Inflammatory macrophage (primary cell): ENCODE data around the gene STK4.

ENCODE experiments used
- DNase-seq, 2 donors: peaks; one replicate each; pipeline ENCODE4 v3.0.0-alpha.2; 2020 to 2022

The STK4 gene

DNA sequence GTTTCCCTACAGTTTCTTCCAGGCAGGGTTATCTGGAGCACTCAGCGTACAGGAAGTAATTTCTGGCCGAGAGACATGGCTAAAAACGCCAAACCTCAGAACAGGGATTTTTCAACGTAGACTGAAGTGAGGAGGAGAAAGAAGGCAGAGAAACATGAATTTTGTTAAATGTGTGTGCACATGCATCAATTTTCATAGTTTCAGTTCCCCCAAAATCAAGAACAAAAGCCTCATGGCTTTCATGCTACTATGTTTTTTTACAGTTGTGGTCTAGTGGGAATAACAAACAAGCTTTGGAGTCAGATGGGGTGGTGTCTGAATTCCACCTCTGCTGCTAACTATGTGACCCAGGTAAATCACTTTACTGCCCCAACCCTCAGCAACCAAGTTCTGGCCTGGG is 11.0 kb upstream of the STK4 start:
- no peak for DNase-seq

DNA sequence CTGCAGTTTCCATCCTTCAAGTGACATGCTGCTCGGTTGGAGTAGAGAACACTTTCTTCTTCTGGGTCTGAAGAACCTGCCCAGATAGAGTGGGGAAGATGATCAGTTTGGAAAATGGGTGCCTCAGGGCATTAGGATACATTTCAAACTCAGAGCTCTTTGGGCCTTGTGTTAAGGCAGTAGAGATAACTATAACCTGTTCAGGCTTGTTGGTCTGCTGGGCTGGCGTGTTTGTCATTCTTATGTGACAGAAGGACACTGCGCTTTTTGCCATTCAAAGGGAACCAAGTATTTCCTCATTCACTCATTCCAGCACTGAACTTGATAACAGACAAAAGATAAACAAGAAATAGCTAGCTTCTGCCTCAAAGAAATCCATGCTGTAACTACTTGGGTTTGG is 9.9 kb upstream of the STK4 start:
- DNase-seq = no peak

DNA sequence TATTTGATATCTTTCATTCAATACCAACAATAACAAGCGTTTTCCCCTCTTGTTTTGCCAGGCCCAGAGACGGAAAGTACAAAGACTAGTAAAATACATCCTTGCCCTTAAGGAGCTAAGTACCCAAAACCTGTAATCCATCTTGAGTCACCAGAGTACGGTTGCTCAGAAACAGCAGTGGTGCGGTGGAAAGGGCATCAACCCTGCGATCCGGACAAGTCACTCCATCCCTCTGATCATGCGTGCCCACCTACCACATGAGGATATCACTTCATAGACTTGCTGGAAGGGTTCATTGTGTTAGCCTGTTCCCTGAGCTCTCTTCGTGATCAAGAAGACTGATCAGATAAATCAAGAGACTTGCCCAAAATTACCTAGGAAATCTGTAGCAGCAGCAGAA is 8.0 kb upstream of the STK4 start:
- no peak for DNase-seq

- DNase-seq = no peak
Observed at GRCh38 chr20:44959082-44959637, 7.2 kb upstream of the STK4 start.

GRCh38 chr20:44959638-44960102 is 6.6 kb upstream of the STK4 start:
- peak; percentile 32 to 58 for DNase-seq

DNA sequence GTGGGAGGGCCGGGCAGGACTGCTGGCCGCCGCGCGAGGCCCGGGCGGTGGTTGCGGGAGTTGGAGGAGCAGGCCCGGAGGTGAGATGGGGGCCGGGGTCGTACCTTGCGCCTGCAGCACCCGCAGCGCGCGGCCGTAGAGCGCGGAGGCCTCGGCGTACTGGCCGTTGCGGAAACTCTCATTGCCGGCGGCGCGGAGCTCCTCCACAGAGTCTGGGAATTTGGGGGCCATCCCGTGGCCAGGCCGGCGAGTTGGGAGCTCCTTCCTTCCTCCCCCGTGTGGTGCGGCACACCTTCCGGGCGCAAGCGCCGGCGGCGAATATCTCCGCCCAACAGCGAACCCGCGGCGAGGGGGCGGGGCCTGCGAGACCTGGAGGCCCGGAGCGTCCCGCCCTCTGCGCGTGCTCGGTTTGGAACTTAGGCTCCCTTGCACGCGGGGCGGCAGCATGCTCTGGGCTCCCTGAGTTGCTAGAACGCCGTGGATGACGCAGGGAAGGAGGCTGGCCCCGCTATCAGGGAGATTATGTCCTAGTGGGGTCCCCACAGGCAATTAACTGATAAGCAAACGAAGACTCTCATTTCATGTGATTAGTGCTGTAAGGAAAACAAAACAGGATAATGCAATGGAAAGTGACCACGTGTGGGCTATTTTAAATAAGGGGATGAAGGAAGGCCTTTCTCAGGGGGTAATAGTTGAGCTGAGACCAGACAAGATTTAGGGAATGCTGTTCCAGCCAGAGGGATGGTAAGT is 6.0 kb upstream of the STK4 start, which contains the start of gene TOMM34:
Gene TOMM34 (minus strand): TSS at position 295 of the 750 bp plus-strand sequence. CDS start 64 bp downstream, at position 231.
- peak; percentile 88 to 94 for DNase-seq

DNA sequence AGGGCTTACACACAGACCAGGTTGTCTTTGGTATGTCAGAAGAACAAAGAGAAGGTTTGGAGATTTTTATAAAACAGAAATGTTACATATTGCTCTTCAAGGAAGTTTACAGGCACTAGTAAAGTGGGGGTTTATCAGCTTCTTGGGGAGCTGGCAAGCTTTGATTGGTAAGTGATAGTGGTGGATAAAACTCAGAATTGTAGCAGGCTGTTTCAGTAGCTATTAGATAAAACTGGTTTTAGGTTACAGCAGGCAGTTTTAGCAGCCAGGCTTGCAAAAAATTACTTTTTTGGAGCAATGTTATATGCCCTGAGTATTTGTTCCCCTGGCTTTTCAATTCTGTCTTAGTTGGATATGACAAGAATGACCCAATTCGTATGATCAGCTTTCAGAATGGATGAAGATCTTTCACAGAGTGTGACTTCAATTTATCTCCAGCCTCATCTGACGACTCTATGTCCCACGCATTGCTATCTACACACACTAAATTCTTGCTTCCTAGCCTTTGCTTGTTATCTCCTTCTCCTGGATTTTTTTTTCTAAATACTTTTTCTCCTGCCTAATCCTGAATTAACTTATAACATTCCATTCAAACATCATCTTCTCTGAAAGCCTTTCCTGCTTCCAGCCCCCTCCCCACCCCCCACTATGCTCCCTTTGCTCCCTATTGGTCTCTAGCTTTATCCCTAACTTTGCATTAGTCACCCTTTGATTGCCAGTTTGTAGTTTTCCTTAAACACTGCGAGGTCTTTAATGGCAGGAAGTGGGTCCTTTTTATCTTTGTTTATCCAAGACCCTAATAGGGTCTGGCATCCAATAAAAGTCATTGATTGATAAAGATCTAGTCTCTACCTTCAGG is 5.1 kb upstream of the STK4 start:
- no peak for DNase-seq

- DNase-seq = no peak
Observed at GRCh38 chr20:44961870-44962267, 4.4 kb upstream of the STK4 start.

- DNase-seq = no peak
Observed at GRCh38 chr20:44962483-44962882, 3.8 kb upstream of the STK4 start.

DNA sequence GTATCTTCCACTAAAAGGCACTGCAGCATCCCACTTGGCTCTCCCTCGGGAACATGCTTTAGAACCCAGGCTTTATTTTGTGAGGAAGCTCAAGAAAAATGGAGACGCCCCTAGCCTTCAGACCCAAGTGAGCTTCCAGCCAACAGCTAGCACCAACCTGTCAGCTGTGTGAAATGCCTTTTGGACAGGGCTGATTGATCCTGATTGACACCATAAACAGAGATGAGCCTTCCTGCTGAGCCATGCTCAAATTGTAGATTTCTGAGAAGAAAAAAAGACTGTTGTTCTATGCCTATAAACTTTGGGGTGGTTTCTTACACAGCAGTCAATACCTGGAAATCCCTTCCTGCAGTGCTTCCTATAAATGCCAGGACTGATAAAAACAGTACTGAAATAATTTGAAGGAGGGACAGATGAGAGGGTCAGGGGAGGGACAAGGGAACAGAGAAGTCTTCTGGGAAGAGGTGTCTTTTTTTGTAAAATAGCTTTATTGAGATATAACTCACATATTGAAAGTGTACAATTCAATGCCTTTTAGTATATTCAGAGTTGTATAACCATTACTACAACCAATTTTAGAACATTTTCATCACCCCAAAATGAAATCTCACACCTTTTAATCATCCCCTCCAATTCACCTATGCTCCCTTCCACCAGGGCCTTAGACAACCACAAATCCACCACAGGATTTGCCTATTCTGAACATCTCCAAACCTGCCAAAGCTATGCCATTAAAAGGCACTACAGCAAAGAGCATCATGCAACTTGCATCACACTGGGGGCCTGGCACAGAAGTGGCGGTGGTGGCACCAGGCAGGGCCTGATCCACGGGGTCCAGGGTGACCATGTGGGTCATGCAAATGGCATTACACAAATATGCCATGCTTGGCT is 2.7 kb upstream of the STK4 start:
- DNase-seq = no peak

GRCh38 chr20:44965651-44966029 is 672 bp upstream of the STK4 start:
- DNase-seq = no peak

- peak; percentile 71 to 76 for DNase-seq
Observed at GRCh38 chr20:44967207-44967807, 995 bp downstream of the STK4 start.

DNA sequence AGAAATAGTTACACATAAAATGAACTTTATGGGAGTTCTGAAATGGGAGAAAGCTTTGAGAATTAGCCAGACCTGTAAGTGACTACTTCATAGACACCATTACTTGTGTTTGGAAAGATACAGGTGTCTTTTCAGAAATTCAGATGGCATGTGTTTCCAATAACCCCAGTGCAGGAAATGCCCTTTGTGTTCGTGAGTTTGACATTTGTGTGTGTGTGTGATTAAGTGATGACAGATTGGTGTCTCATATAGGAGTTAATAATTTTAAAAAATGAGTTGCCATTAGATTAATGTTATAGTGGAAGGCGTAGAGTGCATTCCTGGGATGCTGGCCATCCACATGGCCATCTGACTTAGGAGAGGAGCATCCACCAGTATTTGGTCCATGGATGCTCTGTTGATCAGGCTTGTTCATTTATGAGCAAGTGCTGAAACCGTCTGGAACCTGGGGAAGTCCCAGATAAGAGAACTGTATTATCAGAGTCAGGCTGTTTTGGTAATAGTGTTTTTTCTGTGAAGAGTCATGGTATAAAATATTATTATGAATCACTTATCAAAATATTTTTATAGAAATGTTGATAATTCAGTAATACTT is 3.1 kb downstream of the STK4 start:
- DNase-seq = no peak

DNA sequence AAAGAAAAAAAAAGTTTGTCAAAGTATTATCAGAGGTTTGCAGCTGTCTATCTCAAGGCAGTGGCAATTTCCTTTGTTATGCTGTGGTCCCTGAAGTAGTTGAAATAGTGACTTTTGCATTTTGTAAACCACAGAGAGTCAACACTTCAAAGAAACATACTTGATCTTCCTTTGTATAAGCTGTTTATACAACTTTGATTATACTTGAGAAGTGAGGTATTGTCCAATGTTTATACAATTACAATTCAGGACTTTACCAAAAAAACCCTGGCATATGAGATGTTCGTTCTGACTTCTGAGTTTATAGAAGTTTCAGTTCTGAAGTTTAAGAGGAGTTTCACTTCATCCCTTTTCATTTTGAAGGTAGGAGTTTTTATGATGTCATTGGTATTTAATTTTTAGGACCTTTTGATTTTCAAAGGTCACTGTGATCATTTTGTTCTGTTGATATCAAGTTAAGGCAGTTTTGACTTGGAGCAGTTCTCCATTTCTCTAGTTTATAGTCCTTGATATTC is 4.0 kb downstream of the STK4 start:
- DNase-seq = no peak

DNA sequence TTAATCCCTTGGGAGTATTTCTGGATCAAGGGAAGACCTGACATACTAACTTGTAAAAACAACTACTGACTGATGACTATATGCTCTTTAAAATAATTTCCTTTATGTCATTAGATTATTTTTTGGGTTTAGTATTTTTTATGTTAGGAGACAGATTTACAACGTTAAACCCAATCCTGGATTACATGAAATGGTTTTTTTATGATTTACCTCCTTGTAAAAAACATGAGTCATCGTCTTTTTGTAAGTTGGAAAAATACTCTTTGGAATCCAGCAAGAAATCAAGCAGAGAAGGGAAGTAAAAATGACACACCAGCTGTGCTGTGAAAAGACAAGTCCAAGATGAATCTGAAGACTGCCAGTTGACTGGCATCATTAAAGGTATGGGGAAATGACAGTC is 6.7 kb downstream of the STK4 start:
- no peak for DNase-seq

- DNase-seq = no peak
Observed at GRCh38 chr20:44976698-44977097, 10.4 kb downstream of the STK4 start.

DNA sequence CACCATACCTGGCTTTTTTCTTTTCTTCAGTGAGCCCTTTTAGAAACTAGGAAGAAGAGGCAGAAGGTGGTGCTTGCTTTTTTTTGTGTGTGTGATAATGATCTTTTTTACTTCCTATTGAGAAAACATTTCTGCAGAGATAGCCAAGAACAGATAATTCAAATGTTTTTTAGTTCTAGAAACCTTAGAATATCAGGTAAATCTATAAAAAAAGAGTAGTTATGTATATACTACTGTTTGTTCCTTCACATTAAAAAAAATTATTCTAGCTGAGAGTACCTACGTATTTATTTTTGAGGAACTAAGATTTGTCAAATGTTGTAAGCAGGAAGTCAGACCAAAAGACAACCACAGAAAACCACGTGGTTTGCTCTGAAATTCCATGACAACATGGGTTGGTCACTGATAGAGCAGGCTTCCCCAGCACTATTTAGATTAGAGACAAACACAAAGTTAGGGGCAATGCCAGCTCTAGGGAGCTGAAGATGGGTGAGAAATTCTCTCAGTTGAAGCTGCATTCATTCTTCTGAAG is 12.8 kb downstream of the STK4 start:
- DNase-seq = peak; percentile 89 to 93

GRCh38 chr20:44981736-44982406 is 15.6 kb downstream of the STK4 start:
- DNase-seq = no peak

DNA sequence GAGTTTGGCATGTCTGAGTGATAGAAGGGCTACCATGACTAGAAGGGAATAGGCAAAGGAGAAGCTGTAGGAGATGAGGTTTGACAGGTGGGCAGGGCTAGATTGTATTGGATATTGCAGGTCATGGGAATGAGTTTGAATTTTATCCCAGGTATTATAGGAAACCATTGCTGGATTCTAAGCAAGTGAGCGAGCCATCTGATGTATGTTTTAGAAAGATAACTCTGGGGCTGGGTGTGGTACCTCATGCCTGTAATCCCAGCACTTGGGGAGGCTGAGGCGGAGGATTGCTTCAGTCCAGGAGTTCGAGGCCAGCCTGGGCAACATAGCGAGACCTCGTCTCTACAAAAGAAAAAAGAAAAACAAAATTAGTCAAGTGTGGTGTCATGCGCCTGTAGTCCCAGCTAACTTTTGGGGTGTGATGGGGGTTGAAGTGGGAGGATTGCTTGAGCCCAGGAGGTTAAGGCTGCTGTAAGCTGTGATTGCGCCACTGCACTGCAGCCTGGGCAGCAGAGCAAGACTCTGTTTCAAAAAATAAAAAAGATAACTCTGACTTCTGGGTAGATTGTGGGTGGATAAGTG is 16.9 kb downstream of the STK4 start:
- DNase-seq = no peak

- DNase-seq = no peak
Observed at GRCh38 chr20:44988631-44989171, 22.4 kb downstream of the STK4 start.
